GM21737 (cell line): Measurements from ENCODE around the gene FAM181B.

ENCODE experiments used
- ATAC-seq: cut with Tn5 transposase; IDR thresholded peaks from one replicate; pipeline ENCODE4 v1.9.1; 2021; ENCODE audit warnings: mild to moderate bottlenecking, moderate library complexity; ENCODE audit not compliant: unreplicated experiment

FAM181B gene

DNA sequence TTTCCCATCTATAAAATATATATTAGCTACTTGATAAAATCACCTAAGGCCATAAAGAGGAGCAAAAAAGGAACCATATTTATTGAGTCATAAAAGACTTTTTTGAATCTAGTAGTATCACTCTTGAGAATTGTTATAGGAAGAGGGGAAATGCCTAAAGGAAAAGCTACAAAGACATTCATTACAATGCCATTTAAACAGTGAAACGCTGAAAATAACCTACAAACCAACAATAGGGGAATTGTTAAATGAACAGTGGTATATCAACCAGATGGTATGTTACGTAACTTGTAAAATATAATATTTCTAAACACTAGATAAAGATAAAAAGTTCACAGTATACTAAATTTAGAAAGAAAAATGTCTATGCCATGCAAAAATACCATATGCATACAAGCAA lies 47.5 kb downstream of the FAM181B start:
- ATAC-seq, result no peak

DNA sequence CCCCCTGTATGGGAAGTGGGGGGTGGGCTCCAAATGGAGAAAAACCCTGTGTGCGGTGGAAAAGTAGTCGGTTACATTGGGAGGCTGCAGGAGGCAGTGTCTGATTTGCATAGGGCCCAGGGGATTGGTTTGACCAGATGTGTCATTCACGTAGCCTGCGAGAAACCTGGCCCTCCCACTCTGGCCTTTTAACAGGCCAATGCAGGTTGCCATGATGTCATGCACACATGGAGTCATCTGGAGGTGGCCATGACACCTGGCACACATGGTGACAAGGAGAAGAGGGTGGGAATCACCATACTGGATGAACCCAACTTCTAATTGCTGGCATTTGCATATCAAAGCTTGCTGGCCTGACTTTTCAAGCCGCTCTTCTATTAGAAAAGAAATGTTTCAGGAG lies 50.6 kb downstream of the FAM181B start:
- ATAC-seq, result no peak

DNA sequence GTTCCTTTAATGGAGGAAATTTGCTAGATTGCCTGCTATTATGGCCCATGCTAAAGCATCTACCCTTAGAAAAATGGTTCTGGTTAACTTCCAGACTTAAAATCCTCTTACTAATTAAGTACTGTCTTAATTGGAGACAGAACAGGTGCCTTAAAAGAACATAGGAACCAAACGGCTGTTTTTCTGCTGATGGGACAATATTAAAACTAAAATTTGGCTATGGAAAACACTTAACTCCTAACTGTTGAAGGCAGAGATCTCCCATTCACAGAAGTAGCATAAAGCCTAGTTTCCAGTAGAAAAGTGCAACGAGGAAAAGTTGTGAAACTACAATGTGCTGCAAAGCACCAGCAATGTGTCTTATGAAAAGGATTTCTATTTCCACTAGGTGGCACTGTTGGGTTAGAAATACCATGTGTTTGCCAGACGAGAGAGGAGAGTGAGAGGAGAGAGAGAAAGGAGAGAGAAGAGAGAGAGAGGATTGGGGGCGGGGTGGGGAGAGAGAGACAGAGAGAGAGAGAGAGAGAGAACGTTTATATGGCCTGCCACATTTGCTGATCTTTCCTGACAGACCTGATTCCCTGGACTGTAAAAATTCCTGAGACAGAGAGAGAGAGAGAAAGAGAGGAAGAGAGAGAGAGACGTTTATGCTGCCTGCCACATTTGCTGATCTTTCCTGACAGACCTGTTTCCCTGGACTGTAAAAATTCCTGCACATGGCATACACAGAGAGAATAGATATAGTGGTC lies 51.5 kb downstream of the FAM181B start:
- ATAC-seq, result no peak

DNA sequence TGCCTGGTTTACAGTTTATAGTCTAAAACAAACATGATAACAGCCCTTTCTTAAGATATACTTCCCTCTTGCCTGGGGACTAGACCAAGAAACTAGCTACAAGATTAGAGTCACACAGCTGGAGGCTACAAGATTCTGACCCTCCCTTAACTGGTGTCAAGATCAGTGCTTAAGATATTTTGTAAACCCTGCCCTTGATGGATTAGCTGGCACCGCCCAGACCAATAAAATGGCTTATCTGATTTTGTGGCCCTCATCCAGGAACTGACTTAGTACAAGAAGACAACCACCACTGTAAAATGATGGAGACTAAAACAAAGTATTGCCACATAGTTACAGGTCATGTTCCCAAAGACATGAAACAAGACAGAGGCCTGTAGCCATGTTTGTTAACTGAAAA lies 53.4 kb downstream of the FAM181B start:
- no peak for ATAC-seq
